H9 (cell line): ENCODE data around the gene SMIM21. TPM values are rescaled to one million over a fixed set of nuclear protein-coding genes. Genes with fewer than 3 reads are reported as not detected.

Source experiments
- DNase-seq: peaks from one replicate; pipeline ENCODE4 v3.0.0-alpha.2; 2017
- H2AFZ ChIP-seq: one replicate; pipeline ENCODE4 v1.6.1; 2013; ENCODE audit warnings: mild to moderate bottlenecking, low read length, control low read depth, moderate library complexity
- H2AK5ac ChIP-seq: 2 replicates; pipeline ENCODE4 v1.6.1; 2013; ENCODE audit warnings: low read length, control low read depth, mixed read lengths; ENCODE audit not compliant: insufficient read length
- H2BK120ac ChIP-seq: one replicate; pipeline ENCODE4 v1.6.1; 2013; ENCODE audit warnings: low read depth, mild to moderate bottlenecking, low read length, control low read depth, inconsistent platforms; ENCODE audit not compliant: poor library complexity, severe bottlenecking
- H2BK12ac ChIP-seq: 2 replicates; pipeline ENCODE4 v1.6.1; 2013; ENCODE audit warnings: low read length, control low read depth, mixed read lengths, low read depth; ENCODE audit not compliant: insufficient read length
- H2BK15ac ChIP-seq: 2 replicates; pipeline ENCODE4 v1.6.1; 2013; ENCODE audit warnings: low read depth, low read length, control low read depth
- H2BK20ac ChIP-seq: one replicate; pipeline ENCODE4 v1.6.1; 2013; ENCODE audit warnings: low read depth, mild to moderate bottlenecking, low read length, control low read depth, inconsistent platforms; ENCODE audit not compliant: poor library complexity, severe bottlenecking
- H2BK5ac ChIP-seq: 2 replicates; pipeline ENCODE4 v1.6.1; 2013; ENCODE audit warnings: low read length, control low read depth, mixed read lengths; ENCODE audit not compliant: insufficient read length
- H3K14ac ChIP-seq: 2 replicates; pipeline ENCODE4 v1.6.1; 2013; ENCODE audit warnings: low read length, control low read depth; ENCODE audit not compliant: insufficient read depth
- H3K18ac ChIP-seq: 2 replicates; pipeline ENCODE4 v1.6.1; 2013; ENCODE audit warnings: low read depth, mild to moderate bottlenecking, mixed read lengths, low read length, control low read depth; ENCODE audit not compliant: insufficient read length
- H3K23ac ChIP-seq: 2 replicates; pipeline ENCODE4 v1.6.1; 2013; ENCODE audit warnings: low read length, control low read depth, mixed read lengths, low read depth; ENCODE audit not compliant: insufficient read length
- H3K23me2 ChIP-seq: 2 replicates; pipeline ENCODE4 v1.6.1; 2013; ENCODE audit warnings: low read depth, mild to moderate bottlenecking, mixed read lengths, low read length, control low read depth; ENCODE audit not compliant: insufficient read length, poor library complexity, severe bottlenecking
- H3K27ac ChIP-seq: 2 replicates; pipeline ENCODE4 v1.5.1; 2013; ENCODE audit warnings: low read length, control low read depth, mixed read lengths, low read depth; ENCODE audit not compliant: insufficient read length
- H3K27me3 ChIP-seq: 2 replicates; pipeline ENCODE4 v1.6.1; 2013; ENCODE audit warnings: low read length, control low read depth, inconsistent platforms; ENCODE audit not compliant: insufficient read depth
- H3K4ac ChIP-seq: 2 replicates; pipeline ENCODE4 v1.6.1; 2013; ENCODE audit warnings: low read depth, mild to moderate bottlenecking, control low read depth, inconsistent platforms, low read length, moderate library complexity
- H3K4me1 ChIP-seq: 2 replicates; pipeline ENCODE4 v1.6.1; 2013; ENCODE audit warnings: low read length, control low read depth, inconsistent platforms; ENCODE audit not compliant: insufficient read depth
- H3K4me2 ChIP-seq: 2 replicates; pipeline ENCODE4 v1.6.1; 2013; ENCODE audit warnings: low read length, control low read depth, mixed read lengths; ENCODE audit not compliant: insufficient read length, insufficient read depth
- H3K56ac ChIP-seq: 2 replicates; pipeline ENCODE4 v1.6.1; 2013; ENCODE audit warnings: low read depth, mild to moderate bottlenecking, mixed read lengths, low read length, control low read depth; ENCODE audit not compliant: insufficient read length
- H3K79me1 ChIP-seq: 2 replicates; pipeline ENCODE4 v1.6.1; 2013; ENCODE audit warnings: low read depth, mild to moderate bottlenecking, moderate library complexity, low read length, control low read depth, inconsistent platforms; ENCODE audit not compliant: insufficient read depth, poor library complexity, severe bottlenecking
- H3K79me2 ChIP-seq: 2 replicates; pipeline ENCODE4 v1.6.1; 2013; ENCODE audit warnings: low read length, control low read depth, inconsistent platforms; ENCODE audit not compliant: insufficient read depth
- H3K9ac ChIP-seq: 2 replicates; pipeline ENCODE4 v1.6.1; 2013; ENCODE audit warnings: low read length, control low read depth, mixed read lengths; ENCODE audit not compliant: insufficient read length; ENCODE audit errors: extremely low read depth
- H3K9me3 ChIP-seq: one replicate; pipeline ENCODE4 v1.6.1; 2013; ENCODE audit warnings: low read depth, low read length, inconsistent platforms; ENCODE audit not compliant: control insufficient read depth
- H3T11ph ChIP-seq: one replicate; pipeline ENCODE4 v1.6.1; 2013; ENCODE audit warnings: mild to moderate bottlenecking, low read length, control low read depth, inconsistent platforms
- H4K20me1 ChIP-seq: one replicate; pipeline ENCODE4 v1.6.1; 2013; ENCODE audit not compliant: control insufficient read depth, insufficient read length, insufficient read depth
- H4K5ac ChIP-seq: 2 replicates; pipeline ENCODE4 v1.6.1; 2013; ENCODE audit warnings: low read depth, mild to moderate bottlenecking, mixed read lengths, low read length, control low read depth; ENCODE audit not compliant: insufficient read length
- H4K8ac ChIP-seq: replicated peaks from 2 replicates; pipeline ENCODE4 v1.6.1; 2013; ENCODE audit warnings: low read length, control low read depth, mixed read lengths, low read depth; ENCODE audit not compliant: insufficient read length
- H4K91ac ChIP-seq: 2 replicates; pipeline ENCODE4 v1.6.1; 2013; ENCODE audit warnings: low read depth, mild to moderate bottlenecking, moderate library complexity, mixed read lengths, low read length, control low read depth; ENCODE audit not compliant: insufficient read length
- H3K27ac Mint-ChIP-seq, 3 experiments: 2 replicates in 2 of 3; 3 replicates in 1 of 3; pipeline ENCODE4 v1.8.0; 2020 to 2021; ENCODE audit warnings: mixed read lengths in 3 of 3, mild to moderate bottlenecking in 1 of 3, moderate library complexity in 1 of 3
- H3K27me3 Mint-ChIP-seq: 2 replicates; pipeline ENCODE4 v1.8.0; 2021; ENCODE audit warnings: low read depth, mild to moderate bottlenecking, moderate library complexity, mixed read lengths
- H3K36me3 Mint-ChIP-seq, 3 experiments: 2 replicates in 2 of 3; 3 replicates in 1 of 3; pipeline ENCODE4 v1.8.0; 2020 to 2021; ENCODE audit warnings: low read depth in 3 of 3, mixed read lengths in 3 of 3; ENCODE audit not compliant: insufficient read depth in 1 of 3
- H3K4me1 Mint-ChIP-seq, 2 experiments: 2 replicates each; pipeline ENCODE4 v1.8.0; 2020; ENCODE audit warnings: mixed read lengths in 2 of 2
- H3K4me3 Mint-ChIP-seq, 2 experiments: 2 replicates in 1 of 2; 3 replicates in 1 of 2; pipeline ENCODE4 v1.8.0; 2020 to 2021; ENCODE audit warnings: mild to moderate bottlenecking in 2 of 2, mixed read lengths in 2 of 2, moderate library complexity in 1 of 2
- H3K9me3 Mint-ChIP-seq, 2 experiments: 2 replicates in 1 of 2; 3 replicates in 1 of 2; pipeline ENCODE4 v1.8.0; 2020; ENCODE audit warnings: mild to moderate bottlenecking in 2 of 2, mixed read lengths in 2 of 2, moderate library complexity in 1 of 2
- CTCF ChIP-seq: fragments of 200-600 bp; sonication (generic); conservative IDR thresholded peaks from 3 replicates; pipeline ENCODE4 v1.8.0; 2021; ENCODE audit warnings: antibody characterized with exemption, mild to moderate bottlenecking
- WGBS: extraction: QIAGEN DNeasy Blood & Tissue Kit; methylation state at CpG from one replicate; pipeline ENCODE4 v1.1.7; 2013; ENCODE audit warnings: missing lambda C conversion rate, low lambda C conversion rate, mixed read lengths; ENCODE audit not compliant: insufficient read length; ENCODE audit errors: extremely low coverage; 5-methylcytosine and 5-hydroxymethylcytosine counted together
- total RNA-seq: library from RNA; stranded (reverse); gene quantifications from 2 replicates; pipeline ENCODE4 v1.2.1, GENCODE V29; 2021

Gene SMIM21
- total RNA-seq, 1 experiment from 2014 or later, result not detected

- H3K27ac Mint-ChIP-seq, result no peak overlapping the region
- H4K20me1 ChIP-seq, result no peaks in the 10 kb centered on the region
- peaks cover 4% of the 10 kb centered on the region for H3K27me3 Mint-ChIP-seq
- H3K27ac ChIP-seq, result no peak overlapping the region
- H3K79me2 ChIP-seq, result no peaks in the 10 kb centered on the region
- H3K4ac ChIP-seq, result no peak overlapping the region
- H3K4me3 Mint-ChIP-seq, result no peak overlapping the region
- H3K23me2 ChIP-seq, result no peaks in the 10 kb centered on the region
- H3K4me1 ChIP-seq, result no peaks in the 10 kb centered on the region
- H2BK5ac ChIP-seq, result no peak overlapping the region
- no CpG with 5 or more reads among the region's 13 CpGs for WGBS
- no peak overlapping the region for H3K9ac ChIP-seq
- H3K36me3 Mint-ChIP-seq, result peaks cover 0 to 2% (median 0%) of the 10 kb centered on the region in 3 experiments; a peak in 1 of 7 replicates
- TF ChIP-seq CTCF, result no peak
- H3K27me3 ChIP-seq, result no peaks in the 10 kb centered on the region
- no peak overlapping the region for H4K5ac ChIP-seq
- H3K79me1 ChIP-seq, result no peaks in the 10 kb centered on the region
- no peak overlapping the region for H3K56ac ChIP-seq
- H4K91ac ChIP-seq, result no peak overlapping the region
- H3T11ph ChIP-seq, result no peak overlapping the region
- H2BK120ac ChIP-seq, result no peak overlapping the region
- no peak overlapping the region for H3K23ac ChIP-seq
- H4K8ac ChIP-seq, result no peak overlapping the region
- no peak overlapping the region for H3K14ac ChIP-seq
- H3K4me2 ChIP-seq, result no peak overlapping the region
- H2AFZ ChIP-seq, result no peak overlapping the region
- H3K4me1 Mint-ChIP-seq, result peaks cover 4% of the 10 kb centered on the region in 2 experiments
- DNase-seq, result no peak
- H2BK12ac ChIP-seq, result no peak overlapping the region
- H2BK15ac ChIP-seq, result no peak overlapping the region
- H3K9me3 ChIP-seq, result no peaks in the 10 kb centered on the region
- no peaks in the 10 kb centered on the region; a peak in 3 of 5 replicates for H3K9me3 Mint-ChIP-seq
- no peak overlapping the region for H3K18ac ChIP-seq
- H2BK20ac ChIP-seq, result no peak overlapping the region
- H2AK5ac ChIP-seq, result no peak overlapping the region
Observed at GRCh38 chr18:75363446-75364225, 63.9 kb downstream of the SMIM21 start.
